SK-N-SH (cell line): ENCODE results near the gene OPCML. TPM values are rescaled to one million over a fixed set of nuclear protein-coding genes. Genes with fewer than 3 reads are reported as not detected.

Experiments
- CTCF ChIA-PET: fragments of 300-600, 350-600 bp; formaldehyde crosslinking; extraction: SDS; loops from one replicate; lab custom pipeline; 2021; lab: Yijun Ruan, JAX
- POLR2A ChIA-PET: fragments of 350-600 bp; sonication (Branson Sonifier 250); formaldehyde crosslinking; extraction: SDS; loops from one replicate; lab custom pipeline; 2020; ENCODE audit warnings: antibody characterized with exemption, inconsistent platforms; lab: Yijun Ruan, JAX
- DNase-seq: peaks from one replicate; pipeline ENCODE4 v3.0.0; 2012
- H2AFZ ChIP-seq: fragments of 200-600 bp; sonication (generic); 2 replicates; pipeline ENCODE4 v1.8.1; 2016; ENCODE audit warnings: antibody characterized with exemption, mild to moderate bottlenecking, low read depth
- H3F3A ChIP-seq: fragments of 200-600 bp; sonication (generic); replicated peaks from 2 replicates; pipeline ENCODE3; 2016; ENCODE audit warnings: antibody characterized with exemption, mild to moderate bottlenecking; ENCODE audit not compliant: insufficient read depth
- H3K27ac ChIP-seq, 2 experiments: fragments of 200-500 bp in 1 of 2; fragments of 200-600 bp in 1 of 2; sonication (Bioruptor generic) in 1 of 2; sonication (generic), shearing (Covaris generic) in 1 of 2; 2 replicates each; pipeline versions ENCODE4 v1.5.1 to v1.6.1; 2014 to 2016; ENCODE audit warnings: low read depth in 2 of 2, inconsistent platforms in 1 of 2, low read length in 1 of 2, mild to moderate bottlenecking in 1 of 2, mixed read lengths in 1 of 2
- H3K27me3 ChIP-seq: fragments of 200-600 bp; sonication (generic), shearing (Covaris generic); 2 replicates; pipeline ENCODE4 v1.6.1; 2016; ENCODE audit warnings: mixed run types; ENCODE audit not compliant: insufficient read depth
- H3K36me3 ChIP-seq, 2 experiments: fragments of 200-500 bp in 1 of 2; fragments of 200-600 bp in 1 of 2; sonication (Bioruptor generic) in 1 of 2; sonication (generic) in 1 of 2; replicated peaks in 1 of 2; 2 replicates each; pipeline versions ENCODE3 to v1.5.1; 2014 to 2016; ENCODE audit warnings: low read length in 1 of 2, mild to moderate bottlenecking in 1 of 2; ENCODE audit not compliant: insufficient read depth in 2 of 2, control insufficient read depth in 1 of 2
- H3K4me1 ChIP-seq, 2 experiments: fragments of 200-500 bp in 1 of 2; fragments of 200-600 bp in 1 of 2; sonication (Bioruptor generic) in 1 of 2; sonication (generic), shearing (Covaris generic) in 1 of 2; 2 replicates each; pipeline versions ENCODE4 v1.5.1 to v1.6.1; 2014 to 2016; ENCODE audit warnings: low read depth in 1 of 2, low read length in 1 of 2, mixed run types in 1 of 2; ENCODE audit not compliant: insufficient read depth in 2 of 2, control insufficient read depth in 1 of 2
- H3K4me2 ChIP-seq: fragments of 200-600 bp; sonication (generic), shearing (Covaris generic); 2 replicates; pipeline ENCODE4 v1.6.1; 2017; ENCODE audit warnings: mixed run types
- H3K4me3 ChIP-seq, 2 experiments: fragments of 200-500 bp in 1 of 2; fragments of 200-600 bp in 1 of 2; sonication (Bioruptor generic) in 1 of 2; sonication (generic), shearing (Covaris generic) in 1 of 2; 2 replicates each; pipeline versions ENCODE4 v1.5.1 to v1.8.1; 2014 to 2016; ENCODE audit warnings: low read depth in 2 of 2, inconsistent platforms in 1 of 2, low read length in 1 of 2, mild to moderate bottlenecking in 1 of 2, mixed read lengths in 1 of 2, moderate library complexity in 1 of 2
- H3K79me2 ChIP-seq: fragments of 200-600 bp; sonication (generic); 2 replicates; pipeline ENCODE4 v1.8.1; 2017; ENCODE audit warnings: mild to moderate bottlenecking; ENCODE audit not compliant: insufficient read depth
- H3K9ac ChIP-seq: fragments of 200-600 bp; sonication (generic); 2 replicates; pipeline ENCODE4 v1.6.1; 2017; ENCODE audit warnings: mixed run types
- H3K9me2 ChIP-seq: fragments of 200-600 bp; sonication (generic); 2 replicates; pipeline ENCODE4 v1.6.1; 2017; ENCODE audit warnings: mixed run types
- H3K9me3 ChIP-seq: fragments of 200-600 bp; sonication (generic); 2 replicates; pipeline ENCODE4 v1.6.1; 2017; ENCODE audit warnings: mixed run types, mild to moderate bottlenecking, moderate library complexity
- H4K20me1 ChIP-seq: fragments of 200-600 bp; sonication (generic); 2 replicates; pipeline ENCODE4 v1.6.1; 2017; ENCODE audit warnings: mild to moderate bottlenecking, mixed run types; ENCODE audit not compliant: insufficient read depth
- CTCF ChIP-seq: fragments of 200-600 bp; sonication (generic); IDR thresholded peaks from 2 replicates; pipeline ENCODE4 v1.6.1; 2017; ENCODE audit warnings: antibody characterized with exemption, mild to moderate bottlenecking, moderate library complexity
- ELF1 ChIP-seq: IDR thresholded peaks from 2 replicates; pipeline ENCODE4 v1.4.0; 2012
- FOXJ3 ChIP-seq: sonication (generic); formaldehyde crosslinking; IDR thresholded peaks from 2 replicates; pipeline ENCODE4 v1.5.1; 2020; ENCODE audit warnings: mild to moderate bottlenecking, missing genetic modification reagents
- GABPA ChIP-seq: IDR thresholded peaks from 2 replicates; pipeline ENCODE4 v1.4.0; 2012; ENCODE audit warnings: low read depth, mild to moderate bottlenecking
- MXI1 ChIP-seq: IDR thresholded peaks from 2 replicates; pipeline ENCODE4 v1.6.1; 2012; ENCODE audit warnings: mild to moderate bottlenecking, low read depth, low read length, improper control_type of control experiment
- PBX3 ChIP-seq: IDR thresholded peaks from 2 replicates; pipeline ENCODE4; 2012
- RAD21 ChIP-seq: IDR thresholded peaks from 2 replicates; pipeline ENCODE4 v1.6.1; 2012; ENCODE audit warnings: mild to moderate bottlenecking, low read length
- RCOR1 ChIP-seq: fragments of 150-350 bp; IDR thresholded peaks from 2 replicates; pipeline ENCODE4 v1.6.1; 2017; ENCODE audit warnings: antibody characterized with exemption, low read length
- REST ChIP-seq: IDR thresholded peaks from 2 replicates; pipeline ENCODE4 v1.6.1; 2012; ENCODE audit warnings: mild to moderate bottlenecking, low read depth, low read length, moderate library complexity
- RXRA ChIP-seq: IDR thresholded peaks from 2 replicates; pipeline ENCODE4 v1.4.0; 2012; ENCODE audit warnings: low read depth, mild to moderate bottlenecking, borderline replicate concordance
- SIN3A ChIP-seq: IDR thresholded peaks from 2 replicates; pipeline ENCODE4 v1.6.1; 2012; ENCODE audit warnings: low read depth, mild to moderate bottlenecking, low read length, moderate library complexity, borderline replicate concordance
- SMC3 ChIP-seq: IDR thresholded peaks from 2 replicates; pipeline ENCODE4 v1.6.1; 2012; ENCODE audit warnings: low read depth, low read length, improper control_type of control experiment
- TEAD4 ChIP-seq: IDR thresholded peaks from 2 replicates; pipeline ENCODE4 v1.4.0; 2012; ENCODE audit warnings: mild to moderate bottlenecking, borderline replicate concordance; ENCODE audit not compliant: insufficient read depth
- USF1 ChIP-seq: IDR thresholded peaks from 2 replicates; pipeline ENCODE4 v1.4.0; 2012; ENCODE audit warnings: low read depth, borderline replicate concordance
- WGBS: methylation state at CpG from one replicate; pipeline ENCODE4 v1.1.6; 2017; ENCODE audit warnings: low lambda C conversion rate; 5-methylcytosine and 5-hydroxymethylcytosine counted together
- polyA plus RNA-seq, 3 experiments: library from polyadenylated mRNA; depleted of rRNA; stranded (reverse); fragments of >200 nt; gene quantifications; 2 replicates each; pipeline ENCODE4 v1.2.3, GENCODE V29; 2012

Gene OPCML
- polyA plus RNA-seq, 1 of the 3 experiments (the other 2 are of a cell fraction): not detected

- DNase-seq: no peak
- ChIA-PET POLR2A (no interaction called here), CTCF (no interaction called here)
- Histone ChIP-seq H3K27me3 (no peaks in the 10 kb centered on the region), H3K9me2 (no peaks in the 10 kb centered on the region), H3K4me2 (no peak overlapping the region), H3K79me2 (no peaks in the 10 kb centered on the region), H3K36me3 (no peaks in the 10 kb centered on the region), H4K20me1 (no peaks in the 10 kb centered on the region), H3K4me1 (no peaks in the 10 kb centered on the region), H3K27ac (no peak overlapping the region), H3K9ac (no peak overlapping the region), H3K9me3 (no peaks in the 10 kb centered on the region), H3K4me3 (no peak overlapping the region), H3F3A (no peaks in the 10 kb centered on the region), H2AFZ (no peak overlapping the region)
- 18% methylated on average over 5 of the region's 5 CpGs for WGBS
- no peak for TF ChIP-seq REST
- no peak for TF ChIP-seq RAD21
- TF ChIP-seq SIN3A: no peak
- TF ChIP-seq SMC3: no peak
- TF ChIP-seq FOXJ3 (CRISPR knock-in tag): no peak
- no peak for TF ChIP-seq GABPA
- no peak for TF ChIP-seq RCOR1
- no peak for TF ChIP-seq MXI1
- no peak for TF ChIP-seq CTCF
- no peak for TF ChIP-seq USF1
- TF ChIP-seq ELF1: no peak
- TF ChIP-seq RXRA: no peak
- no peak for TF ChIP-seq PBX3
- no peak for TF ChIP-seq TEAD4
Observed at GRCh38 chr11:132439711-132440255, 1092.5 kb downstream of the OPCML start.
